Glutamatergic neuron (in vitro differentiated cells): ENCODE measurements around the gene HOXB5. TPM values are rescaled to one million over a fixed set of nuclear protein-coding genes. Genes with fewer than 3 reads are reported as not detected.

ENCODE experiments used
- DNase-seq: peaks from one replicate; pipeline ENCODE4 v3.0.0; 2022
- H3K27ac Mint-ChIP-seq: one replicate; pipeline ENCODE4 v1.8.0; 2020; ENCODE audit warnings: mild to moderate bottlenecking, mixed read lengths, inconsistent platforms; ENCODE audit not compliant: unreplicated experiment
- H3K27me3 Mint-ChIP-seq: one replicate; pipeline ENCODE4 v1.8.0; 2020; ENCODE audit warnings: mild to moderate bottlenecking, moderate library complexity, mixed read lengths, inconsistent platforms; ENCODE audit not compliant: unreplicated experiment
- H3K36me3 Mint-ChIP-seq: one replicate; pipeline ENCODE4 v1.8.0; 2020; ENCODE audit warnings: mild to moderate bottlenecking, mixed read lengths, inconsistent platforms; ENCODE audit not compliant: unreplicated experiment
- H3K4me1 Mint-ChIP-seq: one replicate; pipeline ENCODE4 v1.8.0; 2020; ENCODE audit warnings: mild to moderate bottlenecking, low read depth, mixed read lengths, inconsistent platforms; ENCODE audit not compliant: unreplicated experiment
- H3K4me3 Mint-ChIP-seq: one replicate; pipeline ENCODE4 v1.8.0; 2020; ENCODE audit warnings: mild to moderate bottlenecking, mixed read lengths, inconsistent platforms; ENCODE audit not compliant: unreplicated experiment
- H3K9me3 Mint-ChIP-seq: one replicate; pipeline ENCODE4 v1.8.0; 2020; ENCODE audit warnings: mild to moderate bottlenecking, moderate library complexity, mixed read lengths, inconsistent platforms; ENCODE audit not compliant: unreplicated experiment
- total RNA-seq: library from RNA; stranded (reverse); fragmentation: NEBNext Ultra II Directional; extraction: Animal tissue kit (Norgen Biotek cat#: 25700); gene quantifications from one replicate; pipeline ENCODE4 v1.2.1, GENCODE V29; 2021; ENCODE audit not compliant: unreplicated experiment
- TF ChIP-seq, protein P1 (sequence below): fragments of 200-600 bp; sonication (generic); IDR thresholded peaks from one replicate; pipeline ENCODE4 v1.5.0; 2021; ENCODE audit not compliant: partially characterized antibody, unreplicated experiment

HOXB5 gene
- total RNA-seq, 1 donor from 2014 or later = not detected

DNA sequence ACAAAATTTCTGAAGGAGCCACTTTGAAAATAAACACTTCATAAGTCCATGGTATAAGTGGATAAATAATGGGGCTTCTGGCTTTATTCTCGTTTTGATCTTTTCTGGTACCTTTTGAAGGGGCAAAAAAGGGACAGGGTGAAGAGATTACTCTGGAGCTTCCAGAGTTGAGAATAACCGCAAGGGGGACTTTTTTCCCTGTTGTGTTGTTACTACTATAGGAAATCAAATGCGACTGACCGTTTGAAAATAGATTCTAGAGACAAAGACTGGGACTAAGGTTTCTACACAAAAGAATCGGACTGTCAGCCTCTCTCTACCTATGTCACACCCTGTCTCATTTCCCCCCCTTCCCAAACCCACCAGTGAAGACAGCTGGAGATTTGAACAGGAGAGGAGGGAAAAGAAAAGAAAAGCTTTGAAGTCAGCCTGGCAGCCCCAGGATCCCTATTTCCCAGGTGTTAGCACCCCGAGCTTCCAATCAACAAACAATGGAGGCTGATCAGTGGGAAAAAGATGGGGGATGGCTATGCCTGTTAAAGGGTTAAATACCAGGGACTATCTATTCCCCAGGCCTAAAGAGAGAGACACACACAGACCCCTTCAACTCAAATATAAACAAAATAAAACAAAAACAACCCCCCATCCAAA is 23.8 kb downstream of the HOXB5 start:
- TF ChIP-seq, protein P1, sequence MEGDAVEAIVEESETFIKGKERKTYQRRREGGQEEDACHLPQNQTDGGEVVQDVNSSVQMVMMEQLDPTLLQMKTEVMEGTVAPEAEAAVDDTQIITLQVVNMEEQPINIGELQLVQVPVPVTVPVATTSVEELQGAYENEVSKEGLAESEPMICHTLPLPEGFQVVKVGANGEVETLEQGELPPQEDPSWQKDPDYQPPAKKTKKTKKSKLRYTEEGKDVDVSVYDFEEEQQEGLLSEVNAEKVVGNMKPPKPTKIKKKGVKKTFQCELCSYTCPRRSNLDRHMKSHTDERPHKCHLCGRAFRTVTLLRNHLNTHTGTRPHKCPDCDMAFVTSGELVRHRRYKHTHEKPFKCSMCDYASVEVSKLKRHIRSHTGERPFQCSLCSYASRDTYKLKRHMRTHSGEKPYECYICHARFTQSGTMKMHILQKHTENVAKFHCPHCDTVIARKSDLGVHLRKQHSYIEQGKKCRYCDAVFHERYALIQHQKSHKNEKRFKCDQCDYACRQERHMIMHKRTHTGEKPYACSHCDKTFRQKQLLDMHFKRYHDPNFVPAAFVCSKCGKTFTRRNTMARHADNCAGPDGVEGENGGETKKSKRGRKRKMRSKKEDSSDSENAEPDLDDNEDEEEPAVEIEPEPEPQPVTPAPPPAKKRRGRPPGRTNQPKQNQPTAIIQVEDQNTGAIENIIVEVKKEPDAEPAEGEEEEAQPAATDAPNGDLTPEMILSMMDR = no peak
- Mint-ChIP-seq H3K27ac (no peak overlapping the region), H3K27me3 (peaks cover 35% of the 10 kb centered on the region), H3K36me3 (no peaks in the 10 kb centered on the region), H3K4me1 (no peaks in the 10 kb centered on the region), H3K9me3 (peaks cover 7% of the 10 kb centered on the region), H3K4me3 (no peak overlapping the region)
- DNase-seq = no peak

DNA sequence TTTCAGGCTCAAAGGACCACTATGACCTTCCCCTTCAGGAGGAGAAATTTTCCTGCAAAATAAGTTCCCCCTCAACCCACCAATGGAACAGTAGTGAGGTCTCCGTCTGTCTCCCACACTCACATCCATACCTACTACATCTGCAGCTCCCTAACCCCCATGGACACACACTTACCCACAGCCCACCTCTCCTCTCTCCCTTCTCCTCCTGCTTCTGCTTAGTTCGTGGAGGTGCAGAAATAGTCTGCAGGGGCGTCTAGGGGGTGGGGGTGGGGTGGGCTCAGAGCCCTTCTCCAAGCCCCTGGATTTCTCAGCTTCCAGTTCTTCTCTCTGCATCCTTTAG is 24.4 kb downstream of the HOXB5 start:
- TF ChIP-seq, protein P1 = no peak

DNA sequence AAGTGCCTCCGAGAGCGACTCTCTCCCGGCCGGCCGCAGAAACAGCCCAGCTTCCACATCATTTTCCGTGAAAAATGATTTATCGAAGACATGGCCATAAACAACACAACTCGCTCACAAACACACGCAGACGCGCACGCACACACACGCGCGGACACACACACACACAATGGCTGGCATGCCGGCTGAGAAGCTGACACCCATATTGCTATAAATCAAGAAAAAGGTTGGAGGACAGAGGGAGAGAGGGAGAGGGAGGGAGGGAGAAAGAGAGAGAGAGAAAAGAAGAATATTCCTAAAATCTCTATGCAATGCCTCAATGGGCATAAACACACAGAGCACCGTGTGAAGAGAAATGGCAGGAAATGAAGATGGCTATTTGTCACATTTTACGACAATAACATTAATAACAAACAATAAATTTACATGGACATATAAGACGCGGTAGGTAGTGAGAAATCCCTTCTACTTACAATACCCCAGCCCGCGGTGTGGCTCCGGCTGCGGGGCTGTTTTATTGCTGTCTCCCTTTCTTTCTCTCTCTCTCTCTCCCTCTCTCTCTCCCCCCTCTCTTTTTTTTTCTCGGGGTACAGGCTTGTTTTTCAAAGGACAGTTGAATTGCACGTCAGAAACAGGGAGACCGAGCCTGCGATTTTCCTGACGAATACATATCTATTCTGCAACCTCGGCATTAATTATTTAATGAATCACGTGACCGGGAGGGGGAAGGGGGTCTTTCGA is 24.9 kb downstream of the HOXB5 start:
- DNase-seq = no peak
- H3K4me1 Mint-ChIP-seq = peaks cover 2% of the 10 kb centered on the region
- peaks cover 28% of the 10 kb centered on the region for H3K27me3 Mint-ChIP-seq
- H3K9me3 Mint-ChIP-seq = peaks cover 6% of the 10 kb centered on the region
- H3K27ac Mint-ChIP-seq = no peak overlapping the region
- TF ChIP-seq, protein P1 = no peak
- H3K36me3 Mint-ChIP-seq = no peaks in the 10 kb centered on the region
- H3K4me3 Mint-ChIP-seq = no peak overlapping the region

More for the DNA sequence above, 24.4 kb downstream of the HOXB5 start:
- Mint-ChIP-seq H3K36me3 (no peaks in the 10 kb centered on the region), H3K9me3 (peaks cover 6% of the 10 kb centered on the region), H3K27ac (no peak overlapping the region), H3K4me3 (no peak overlapping the region), H3K27me3 (peaks cover 29% of the 10 kb centered on the region), H3K4me1 (no peaks in the 10 kb centered on the region)
- no peak for DNase-seq

DNA sequence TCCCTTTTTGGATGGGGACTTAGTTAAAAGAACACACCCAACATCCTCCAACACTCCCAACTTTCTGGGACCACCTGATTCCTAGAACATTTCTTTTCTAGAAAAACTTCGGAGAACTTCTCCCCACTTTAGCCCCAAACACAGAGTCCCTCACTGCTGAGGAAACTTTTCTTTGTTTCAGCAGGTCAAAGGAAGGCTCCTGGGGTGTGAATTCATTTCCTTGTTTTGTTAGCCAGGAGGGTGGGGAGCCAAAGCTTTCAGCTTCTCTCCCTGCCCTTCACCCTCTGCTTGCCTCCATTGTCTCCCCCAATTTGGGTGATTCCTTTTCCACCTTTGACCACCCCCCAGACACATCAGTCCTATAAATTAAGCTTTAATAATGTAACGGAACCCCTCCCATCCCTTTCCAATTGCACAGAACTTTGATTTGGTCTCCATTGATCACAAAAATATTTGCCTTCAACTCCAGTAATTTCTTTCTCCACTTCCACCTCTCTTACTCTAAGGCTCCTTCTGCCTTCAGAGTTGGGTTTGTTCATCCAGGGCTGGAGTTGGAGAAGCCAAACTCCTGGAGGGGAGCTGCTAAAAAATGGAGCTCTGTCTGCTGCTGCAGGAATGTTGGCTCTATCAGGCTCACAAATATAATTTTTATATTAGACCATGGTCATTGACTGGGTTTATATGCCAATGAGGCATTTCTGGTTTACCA is 25.8 kb downstream of the HOXB5 start:
- Mint-ChIP-seq H3K4me1 (peaks cover 3% of the 10 kb centered on the region), H3K27me3 (peaks cover 27% of the 10 kb centered on the region), H3K27ac (no peak overlapping the region), H3K36me3 (no peaks in the 10 kb centered on the region), H3K4me3 (no peak overlapping the region), H3K9me3 (peaks cover 7% of the 10 kb centered on the region)
- TF ChIP-seq, protein P1 = no peak
- DNase-seq = no peak
